ENCODE measurements around the gene ACSS1.

ACSS1 gene

GRCh38 chr20:24990810-24991252 lies 67.1 kb downstream of the ACSS1 start:
- Histone ChIP-seq H3K4me1 (ENCODE audit: control insufficient read depth, insufficient read depth, low read length) (peaks cover 25% of the 10 kb centered on the region), H3K9ac (ENCODE audit: low read depth, low read length) (no peak overlapping the region), H3K4me3 (ENCODE audit: low read length) (no peak overlapping the region)

DNA sequence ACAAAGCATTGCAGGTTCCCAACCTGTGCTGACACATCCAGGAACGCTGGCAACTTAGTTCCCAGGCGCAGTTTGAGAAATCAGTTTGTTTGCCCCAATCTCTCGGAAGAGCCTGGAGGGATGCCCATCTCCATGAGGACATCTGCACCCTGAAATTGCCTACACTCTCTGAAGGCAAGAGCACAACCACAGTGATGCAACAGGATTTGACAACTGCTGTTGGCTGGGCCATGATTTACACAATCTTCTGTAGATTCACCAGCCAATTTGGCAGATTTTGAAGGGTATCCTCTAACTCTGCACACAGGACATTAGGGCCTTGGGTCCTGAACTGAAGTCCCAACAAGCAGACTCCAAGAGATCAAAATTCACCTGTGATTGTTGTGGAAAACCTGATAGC lies 68.8 kb downstream of the ACSS1 start:
- H3K9ac ChIP-seq (ENCODE audit: low read depth, low read length) = no peak overlapping the region
- H3K27me3 ChIP-seq (ENCODE audit: control insufficient read depth, insufficient read depth, low read length) = no peaks in the 10 kb centered on the region
- H3K4me2 ChIP-seq (ENCODE audit: low read length) = no peak overlapping the region
- no peak overlapping the region for H3K4me3 ChIP-seq (ENCODE audit: low read length)
- H3K9me3 ChIP-seq (replicated peaks; ENCODE audit: low read length) = no peaks in the 10 kb centered on the region
- no peaks in the 10 kb centered on the region for H3K36me3 ChIP-seq (ENCODE audit: insufficient read depth, low read length)
- H3K4me1 ChIP-seq (ENCODE audit: control insufficient read depth, insufficient read depth, low read length) = peaks cover 21% of the 10 kb centered on the region

More at GRCh38 chr20:24990810-24991252, 67.1 kb downstream of the ACSS1 start:
- Histone ChIP-seq H3K36me3 (ENCODE audit: insufficient read depth, low read length) (no peaks in the 10 kb centered on the region), H3K27me3 (ENCODE audit: control insufficient read depth, insufficient read depth, low read length) (no peaks in the 10 kb centered on the region), H3K9me3 (replicated peaks; ENCODE audit: low read length) (no peaks in the 10 kb centered on the region), H3K4me2 (ENCODE audit: low read length) (peak overlapping the region; percentile 96)

DNA sequence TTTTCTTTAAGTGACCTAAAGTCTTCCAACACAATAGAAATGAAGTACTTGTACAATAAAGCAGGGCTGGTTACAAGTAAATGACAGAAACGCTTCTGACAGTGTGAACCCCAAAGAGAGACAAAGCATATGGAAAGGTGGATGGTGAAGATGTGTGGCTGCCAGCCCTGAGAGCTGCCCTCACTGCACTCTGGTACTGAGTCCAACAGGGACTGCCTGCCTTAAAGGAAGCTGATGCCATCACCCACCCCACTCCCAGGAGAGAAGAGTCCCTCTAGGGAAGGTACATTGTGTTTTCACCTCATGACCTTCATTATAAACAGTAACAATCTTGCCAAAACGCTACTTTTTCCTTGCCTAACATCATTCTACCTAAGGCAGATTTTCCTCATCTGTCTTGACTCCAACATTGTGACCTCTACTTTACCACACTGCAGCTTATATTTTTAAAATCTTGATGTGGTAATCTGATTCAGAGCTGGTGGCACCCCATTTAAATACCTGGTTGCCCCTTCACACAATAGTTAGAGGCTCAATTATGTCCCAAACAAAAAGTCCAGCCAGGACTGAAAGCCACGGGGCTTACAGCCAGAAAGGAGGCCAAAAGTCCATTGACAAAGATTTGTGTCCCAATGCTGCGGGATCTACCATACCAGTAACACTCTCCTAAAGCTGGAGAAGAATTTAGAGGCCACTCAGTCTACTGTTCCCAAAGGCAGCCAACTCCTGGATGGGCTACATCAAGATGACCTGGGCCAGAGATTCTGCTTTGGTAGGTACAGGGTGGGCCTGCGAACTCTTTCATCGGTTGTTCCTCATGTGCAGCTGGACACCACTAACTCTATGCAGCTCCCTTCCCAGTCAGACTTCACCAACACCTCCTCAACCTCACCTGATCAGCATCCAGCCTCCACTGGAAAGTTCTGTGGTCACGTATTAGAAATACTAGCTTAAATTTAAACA lies 69.8 kb downstream of the ACSS1 start:
- Histone ChIP-seq H3K4me3 (ENCODE audit: low read length) (no peak overlapping the region), H3K36me3 (ENCODE audit: insufficient read depth, low read length) (peaks cover 2% of the 10 kb centered on the region), H3K9me3 (replicated peaks; ENCODE audit: low read length) (no peaks in the 10 kb centered on the region), H3K4me1 (ENCODE audit: control insufficient read depth, insufficient read depth, low read length) (peaks cover 14% of the 10 kb centered on the region), H3K4me2 (ENCODE audit: low read length) (no peak overlapping the region), H3K9ac (ENCODE audit: low read depth, low read length) (no peak overlapping the region), H3K27me3 (ENCODE audit: control insufficient read depth, insufficient read depth, low read length) (no peaks in the 10 kb centered on the region)

DNA sequence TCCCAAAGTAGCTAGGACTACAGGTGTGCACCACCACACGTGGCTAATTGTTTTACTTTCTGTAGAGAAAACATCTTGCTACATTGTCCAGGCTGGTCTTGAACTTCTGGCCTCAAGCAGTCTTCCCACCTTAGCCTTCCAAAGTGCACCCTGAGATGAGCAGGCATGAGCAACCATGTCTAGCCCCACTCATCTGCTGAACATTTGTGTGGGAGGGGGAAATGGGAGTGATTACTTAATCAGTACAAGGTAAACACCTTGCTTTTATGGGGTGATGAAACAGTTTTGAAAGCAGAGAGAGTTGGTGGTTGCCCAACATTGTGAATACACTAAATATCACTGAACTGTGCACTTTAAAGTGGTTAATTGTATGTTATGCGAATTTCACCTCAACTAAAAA lies 70.7 kb downstream of the ACSS1 start:
- Histone ChIP-seq H3K9ac (ENCODE audit: low read depth, low read length) (no peak overlapping the region), H3K4me1 (ENCODE audit: control insufficient read depth, insufficient read depth, low read length) (peaks cover 11% of the 10 kb centered on the region), H3K4me3 (ENCODE audit: low read length) (no peak overlapping the region), H3K27me3 (ENCODE audit: control insufficient read depth, insufficient read depth, low read length) (no peaks in the 10 kb centered on the region), H3K36me3 (ENCODE audit: insufficient read depth, low read length) (peaks cover 9% of the 10 kb centered on the region), H3K9me3 (replicated peaks; ENCODE audit: low read length) (no peaks in the 10 kb centered on the region), H3K4me2 (ENCODE audit: low read length) (no peak overlapping the region)

- H3K4me2 ChIP-seq (ENCODE audit: low read length) = no peak overlapping the region
- H3K36me3 ChIP-seq (ENCODE audit: insufficient read depth, low read length) = peaks cover 14% of the 10 kb centered on the region
- no peak overlapping the region for H3K4me3 ChIP-seq (ENCODE audit: low read length)
- H3K4me1 ChIP-seq (ENCODE audit: control insufficient read depth, insufficient read depth, low read length) = peaks cover 8% of the 10 kb centered on the region
- no peaks in the 10 kb centered on the region for H3K27me3 ChIP-seq (ENCODE audit: control insufficient read depth, insufficient read depth, low read length)
- H3K9me3 ChIP-seq (replicated peaks; ENCODE audit: low read length) = no peaks in the 10 kb centered on the region
- no peak overlapping the region for H3K9ac ChIP-seq (ENCODE audit: low read depth, low read length)
Observed at GRCh38 chr20:24986436-24987015, 71.4 kb downstream of the ACSS1 start.

GRCh38 chr20:24985802-24986201 lies 72.1 kb downstream of the ACSS1 start:
- H3K4me1 ChIP-seq (ENCODE audit: control insufficient read depth, insufficient read depth, low read length) = peaks cover under 1% of the 10 kb centered on the region
- H3K9ac ChIP-seq (ENCODE audit: low read depth, low read length) = no peak overlapping the region

GRCh38 chr20:24984961-24985640 lies 72.8 kb downstream of the ACSS1 start:
- Histone ChIP-seq H3K9me3 (replicated peaks; ENCODE audit: low read length) (peaks cover 4% of the 10 kb centered on the region), H3K4me1 (ENCODE audit: control insufficient read depth, insufficient read depth, low read length) (no peaks in the 10 kb centered on the region), H3K4me3 (ENCODE audit: low read length) (no peak overlapping the region), H3K4me2 (ENCODE audit: low read length) (no peak overlapping the region), H3K9ac (ENCODE audit: low read depth, low read length) (no peak overlapping the region), H3K27me3 (ENCODE audit: control insufficient read depth, insufficient read depth, low read length) (no peaks in the 10 kb centered on the region), H3K36me3 (ENCODE audit: insufficient read depth, low read length) (peaks cover 28% of the 10 kb centered on the region)

More at GRCh38 chr20:24985802-24986201, 72.1 kb downstream of the ACSS1 start:
- Histone ChIP-seq H3K36me3 (ENCODE audit: insufficient read depth, low read length) (peaks cover 21% of the 10 kb centered on the region), H3K27me3 (ENCODE audit: control insufficient read depth, insufficient read depth, low read length) (no peaks in the 10 kb centered on the region), H3K4me2 (ENCODE audit: low read length) (no peak overlapping the region), H3K4me3 (ENCODE audit: low read length) (no peak overlapping the region), H3K9me3 (replicated peaks; ENCODE audit: low read length) (no peaks in the 10 kb centered on the region)

- Histone ChIP-seq H3K9me3 (replicated peaks; ENCODE audit: low read length) (peaks cover 9% of the 10 kb centered on the region), H3K4me1 (ENCODE audit: control insufficient read depth, insufficient read depth, low read length) (no peaks in the 10 kb centered on the region), H3K36me3 (ENCODE audit: insufficient read depth, low read length) (peaks cover 34% of the 10 kb centered on the region), H3K27me3 (ENCODE audit: control insufficient read depth, insufficient read depth, low read length) (no peaks in the 10 kb centered on the region), H3K9ac (ENCODE audit: low read depth, low read length) (no peak overlapping the region), H3K4me2 (ENCODE audit: low read length) (no peak overlapping the region), H3K4me3 (ENCODE audit: low read length) (no peak overlapping the region)
Observed at GRCh38 chr20:24983896-24984295, 74.0 kb downstream of the ACSS1 start.

- H3K4me1 ChIP-seq (ENCODE audit: control insufficient read depth, insufficient read depth, low read length) = no peaks in the 10 kb centered on the region
- no peak overlapping the region for H3K9ac ChIP-seq (ENCODE audit: low read depth, low read length)
- H3K36me3 ChIP-seq (ENCODE audit: insufficient read depth, low read length) = peaks cover 49% of the 10 kb centered on the region
- no peak overlapping the region for H3K4me3 ChIP-seq (ENCODE audit: low read length)
- no peak overlapping the region for H3K4me2 ChIP-seq (ENCODE audit: low read length)
- no peaks in the 10 kb centered on the region for H3K27me3 ChIP-seq (ENCODE audit: control insufficient read depth, insufficient read depth, low read length)
- H3K9me3 ChIP-seq (replicated peaks; ENCODE audit: low read length) = peaks cover 9% of the 10 kb centered on the region
Observed at GRCh38 chr20:24981790-24982189, 76.1 kb downstream of the ACSS1 start.

- H3K9me3 ChIP-seq (replicated peaks; ENCODE audit: low read length) = peaks cover 9% of the 10 kb centered on the region
- no peak overlapping the region for H3K4me3 ChIP-seq (ENCODE audit: low read length)
- no peaks in the 10 kb centered on the region for H3K4me1 ChIP-seq (ENCODE audit: control insufficient read depth, insufficient read depth, low read length)
- no peak overlapping the region for H3K9ac ChIP-seq (ENCODE audit: low read depth, low read length)
- H3K36me3 ChIP-seq (ENCODE audit: insufficient read depth, low read length) = peaks cover 51% of the 10 kb centered on the region
- H3K27me3 ChIP-seq (ENCODE audit: control insufficient read depth, insufficient read depth, low read length) = no peaks in the 10 kb centered on the region
- H3K4me2 ChIP-seq (ENCODE audit: low read length) = no peak overlapping the region
Observed at GRCh38 chr20:24981282-24981681, 76.7 kb downstream of the ACSS1 start.

DNA sequence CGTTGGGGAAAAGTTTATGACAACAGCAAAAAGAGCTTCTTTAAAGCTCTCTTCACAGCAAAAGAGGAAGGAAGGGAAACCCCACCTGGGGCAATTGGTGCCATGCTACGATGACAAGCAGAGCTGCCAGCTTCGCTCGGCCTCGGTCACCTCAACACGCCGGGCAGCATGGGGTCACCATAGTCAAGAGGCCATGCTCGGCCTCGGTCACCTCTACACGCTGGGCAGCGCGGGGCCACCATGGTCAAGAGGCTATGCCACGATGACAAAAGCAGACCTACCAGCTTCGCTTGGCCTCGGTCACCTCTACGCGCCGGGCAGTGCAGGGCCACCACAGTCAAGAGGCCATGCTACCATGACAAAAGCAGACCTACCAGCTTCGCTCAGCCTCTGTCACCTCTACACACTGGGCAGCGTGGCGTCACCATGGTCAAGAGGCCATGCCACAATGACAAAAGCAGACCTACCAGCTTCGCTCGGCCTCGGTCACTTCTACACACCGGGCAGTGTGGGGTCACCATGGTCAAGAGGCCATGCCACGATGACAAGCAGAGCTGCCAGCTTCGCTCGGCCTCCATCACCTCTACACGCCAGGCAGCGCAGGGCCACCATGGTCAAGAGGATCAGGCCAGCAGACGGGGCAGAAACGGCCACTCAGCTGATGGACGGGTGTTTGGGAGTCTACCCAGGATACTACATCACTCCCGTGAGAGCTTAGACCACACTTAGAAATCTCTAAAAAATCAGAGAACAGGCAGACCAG lies 77.5 kb downstream of the ACSS1 start:
- Histone ChIP-seq H3K9me3 (replicated peaks; ENCODE audit: low read length) (peaks cover 9% of the 10 kb centered on the region), H3K4me3 (ENCODE audit: low read length) (no peak overlapping the region), H3K4me2 (ENCODE audit: low read length) (no peak overlapping the region), H3K36me3 (ENCODE audit: insufficient read depth, low read length) (peaks cover 51% of the 10 kb centered on the region), H3K4me1 (ENCODE audit: control insufficient read depth, insufficient read depth, low read length) (no peaks in the 10 kb centered on the region), H3K9ac (ENCODE audit: low read depth, low read length) (no peak overlapping the region), H3K27me3 (ENCODE audit: control insufficient read depth, insufficient read depth, low read length) (no peaks in the 10 kb centered on the region)

Data from skeletal muscle satellite cell (primary cell).